ENCODE results near the gene PRPF8. TPM values are rescaled to one million over a fixed set of nuclear protein-coding genes. Genes with fewer than 3 reads are reported as not detected.

Gene PRPF8
- total and polyA plus RNA-seq, 2 of the 13 experiments (the other 11 are each of a cell fraction or from before 2014, with no cell fraction given), result 112 to 179 TPM

DNA sequence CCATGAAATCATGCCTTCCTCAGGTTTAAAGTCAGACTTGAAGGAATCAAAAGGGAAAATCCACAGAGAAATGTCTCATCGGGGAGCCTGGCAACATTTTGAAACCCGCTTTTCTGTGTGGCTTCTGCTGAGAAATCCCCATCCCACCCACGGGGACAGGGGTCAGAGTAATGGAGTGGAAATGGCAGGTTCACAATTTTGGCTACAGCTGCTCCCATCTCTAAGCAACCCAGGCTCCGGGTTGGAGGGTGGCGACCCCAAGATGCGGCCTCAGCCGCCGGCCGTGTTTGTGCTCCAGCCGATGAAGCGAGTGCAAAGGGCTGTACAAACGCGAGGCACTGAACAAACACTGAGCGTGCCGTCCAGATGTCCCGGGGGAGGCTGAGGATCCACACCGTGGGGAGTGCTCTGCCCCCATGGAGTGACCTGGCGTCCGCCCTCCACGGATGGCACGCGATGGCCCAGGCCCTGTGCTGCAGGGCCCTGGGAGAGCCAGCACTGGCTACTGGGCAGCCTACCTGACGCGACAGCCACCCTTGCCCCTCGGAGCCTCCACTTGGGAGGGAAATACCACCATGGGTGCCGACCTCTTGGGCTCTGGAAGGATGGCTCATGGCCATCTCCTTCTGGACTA, 78.2 kb downstream of the PRPF8 start (continued):
- TF ChIP-seq, protein P1, sequence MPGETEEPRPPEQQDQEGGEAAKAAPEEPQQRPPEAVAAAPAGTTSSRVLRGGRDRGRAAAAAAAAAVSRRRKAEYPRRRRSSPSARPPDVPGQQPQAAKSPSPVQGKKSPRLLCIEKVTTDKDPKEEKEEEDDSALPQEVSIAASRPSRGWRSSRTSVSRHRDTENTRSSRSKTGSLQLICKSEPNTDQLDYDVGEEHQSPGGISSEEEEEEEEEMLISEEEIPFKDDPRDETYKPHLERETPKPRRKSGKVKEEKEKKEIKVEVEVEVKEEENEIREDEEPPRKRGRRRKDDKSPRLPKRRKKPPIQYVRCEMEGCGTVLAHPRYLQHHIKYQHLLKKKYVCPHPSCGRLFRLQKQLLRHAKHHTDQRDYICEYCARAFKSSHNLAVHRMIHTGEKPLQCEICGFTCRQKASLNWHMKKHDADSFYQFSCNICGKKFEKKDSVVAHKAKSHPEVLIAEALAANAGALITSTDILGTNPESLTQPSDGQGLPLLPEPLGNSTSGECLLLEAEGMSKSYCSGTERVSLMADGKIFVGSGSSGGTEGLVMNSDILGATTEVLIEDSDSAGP (CRISPR knock-in tag; IDR thresholded peaks at IDR 0.05; ENCODE audit: borderline replicate concordance), result no peak; the same call in 1 of the 2 replicates
- TF ChIP-seq ZNF556 (CRISPR knock-in tag; IDR thresholded peaks at IDR 0.05; ENCODE audit: borderline replicate concordance) (no peak), NR2C2 (CRISPR knock-in tag; IDR thresholded peaks at IDR 0.05; ENCODE audit: borderline replicate concordance) (no peak), HHEX (CRISPR knock-in tag; IDR thresholded peaks at IDR 0.05) (no peak), ZNF337 (CRISPR knock-in tag; IDR thresholded peaks at IDR 0.05; ENCODE audit: borderline replicate concordance, low read depth) (no peak), ATM (IDR thresholded peaks at IDR 0.05; ENCODE audit: borderline replicate concordance) (no peak), SRF (IDR thresholded peaks at IDR 0.05; ENCODE audit: low read depth, low read length) (no peak), YEATS2 (CRISPR knock-in tag; IDR thresholded peaks at IDR 0.05; ENCODE audit: borderline replicate concordance) (no peak), NFRKB (IDR thresholded peaks at IDR 0.05) (no peak), XRCC5 (optimal IDR thresholded peaks at IDR 0.05; ENCODE audit: low read length) (no peak), NCOR1 (IDR thresholded peaks at IDR 0.05; ENCODE audit: borderline replicate concordance, low read length) (no peak), POLR2G (IDR thresholded peaks at IDR 0.05; ENCODE audit: low read depth, low read length) (no peak), ZNF878 (CRISPR knock-in tag; IDR thresholded peaks at IDR 0.05) (no peak)
- TF ChIP-seq, protein P2, sequence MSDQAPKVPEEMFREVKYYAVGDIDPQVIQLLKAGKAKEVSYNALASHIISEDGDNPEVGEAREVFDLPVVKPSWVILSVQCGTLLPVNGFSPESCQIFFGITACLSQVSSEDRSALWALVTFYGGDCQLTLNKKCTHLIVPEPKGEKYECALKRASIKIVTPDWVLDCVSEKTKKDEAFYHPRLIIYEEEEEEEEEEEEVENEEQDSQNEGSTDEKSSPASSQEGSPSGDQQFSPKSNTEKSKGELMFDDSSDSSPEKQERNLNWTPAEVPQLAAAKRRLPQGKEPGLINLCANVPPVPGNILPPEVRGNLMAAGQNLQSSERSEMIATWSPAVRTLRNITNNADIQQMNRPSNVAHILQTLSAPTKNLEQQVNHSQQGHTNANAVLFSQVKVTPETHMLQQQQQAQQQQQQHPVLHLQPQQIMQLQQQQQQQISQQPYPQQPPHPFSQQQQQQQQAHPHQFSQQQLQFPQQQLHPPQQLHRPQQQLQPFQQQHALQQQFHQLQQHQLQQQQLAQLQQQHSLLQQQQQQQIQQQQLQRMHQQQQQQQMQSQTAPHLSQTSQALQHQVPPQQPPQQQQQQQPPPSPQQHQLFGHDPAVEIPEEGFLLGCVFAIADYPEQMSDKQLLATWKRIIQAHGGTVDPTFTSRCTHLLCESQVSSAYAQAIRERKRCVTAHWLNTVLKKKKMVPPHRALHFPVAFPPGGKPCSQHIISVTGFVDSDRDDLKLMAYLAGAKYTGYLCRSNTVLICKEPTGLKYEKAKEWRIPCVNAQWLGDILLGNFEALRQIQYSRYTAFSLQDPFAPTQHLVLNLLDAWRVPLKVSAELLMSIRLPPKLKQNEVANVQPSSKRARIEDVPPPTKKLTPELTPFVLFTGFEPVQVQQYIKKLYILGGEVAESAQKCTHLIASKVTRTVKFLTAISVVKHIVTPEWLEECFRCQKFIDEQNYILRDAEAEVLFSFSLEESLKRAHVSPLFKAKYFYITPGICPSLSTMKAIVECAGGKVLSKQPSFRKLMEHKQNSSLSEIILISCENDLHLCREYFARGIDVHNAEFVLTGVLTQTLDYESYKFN (CRISPR knock-in tag; conservative IDR thresholded peaks at IDR 0.05), result peak; percentile 72
- TF ChIP-seq, protein P3, sequence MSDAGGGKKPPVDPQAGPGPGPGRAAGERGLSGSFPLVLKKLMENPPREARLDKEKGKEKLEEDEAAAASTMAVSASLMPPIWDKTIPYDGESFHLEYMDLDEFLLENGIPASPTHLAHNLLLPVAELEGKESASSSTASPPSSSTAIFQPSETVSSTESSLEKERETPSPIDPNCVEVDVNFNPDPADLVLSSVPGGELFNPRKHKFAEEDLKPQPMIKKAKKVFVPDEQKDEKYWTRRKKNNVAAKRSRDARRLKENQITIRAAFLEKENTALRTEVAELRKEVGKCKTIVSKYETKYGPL (CRISPR knock-in tag; IDR thresholded peaks at IDR 0.05), result no peak
- TF ChIP-seq, protein P4, sequence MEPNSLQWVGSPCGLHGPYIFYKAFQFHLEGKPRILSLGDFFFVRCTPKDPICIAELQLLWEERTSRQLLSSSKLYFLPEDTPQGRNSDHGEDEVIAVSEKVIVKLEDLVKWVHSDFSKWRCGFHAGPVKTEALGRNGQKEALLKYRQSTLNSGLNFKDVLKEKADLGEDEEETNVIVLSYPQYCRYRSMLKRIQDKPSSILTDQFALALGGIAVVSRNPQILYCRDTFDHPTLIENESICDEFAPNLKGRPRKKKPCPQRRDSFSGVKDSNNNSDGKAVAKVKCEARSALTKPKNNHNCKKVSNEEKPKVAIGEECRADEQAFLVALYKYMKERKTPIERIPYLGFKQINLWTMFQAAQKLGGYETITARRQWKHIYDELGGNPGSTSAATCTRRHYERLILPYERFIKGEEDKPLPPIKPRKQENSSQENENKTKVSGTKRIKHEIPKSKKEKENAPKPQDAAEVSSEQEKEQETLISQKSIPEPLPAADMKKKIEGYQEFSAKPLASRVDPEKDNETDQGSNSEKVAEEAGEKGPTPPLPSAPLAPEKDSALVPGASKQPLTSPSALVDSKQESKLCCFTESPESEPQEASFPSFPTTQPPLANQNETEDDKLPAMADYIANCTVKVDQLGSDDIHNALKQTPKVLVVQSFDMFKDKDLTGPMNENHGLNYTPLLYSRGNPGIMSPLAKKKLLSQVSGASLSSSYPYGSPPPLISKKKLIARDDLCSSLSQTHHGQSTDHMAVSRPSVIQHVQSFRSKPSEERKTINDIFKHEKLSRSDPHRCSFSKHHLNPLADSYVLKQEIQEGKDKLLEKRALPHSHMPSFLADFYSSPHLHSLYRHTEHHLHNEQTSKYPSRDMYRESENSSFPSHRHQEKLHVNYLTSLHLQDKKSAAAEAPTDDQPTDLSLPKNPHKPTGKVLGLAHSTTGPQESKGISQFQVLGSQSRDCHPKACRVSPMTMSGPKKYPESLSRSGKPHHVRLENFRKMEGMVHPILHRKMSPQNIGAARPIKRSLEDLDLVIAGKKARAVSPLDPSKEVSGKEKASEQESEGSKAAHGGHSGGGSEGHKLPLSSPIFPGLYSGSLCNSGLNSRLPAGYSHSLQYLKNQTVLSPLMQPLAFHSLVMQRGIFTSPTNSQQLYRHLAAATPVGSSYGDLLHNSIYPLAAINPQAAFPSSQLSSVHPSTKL (CRISPR knock-in tag; IDR thresholded peaks at IDR 0.05), result peak; percentile 59
- TF ChIP-seq, protein P5, sequence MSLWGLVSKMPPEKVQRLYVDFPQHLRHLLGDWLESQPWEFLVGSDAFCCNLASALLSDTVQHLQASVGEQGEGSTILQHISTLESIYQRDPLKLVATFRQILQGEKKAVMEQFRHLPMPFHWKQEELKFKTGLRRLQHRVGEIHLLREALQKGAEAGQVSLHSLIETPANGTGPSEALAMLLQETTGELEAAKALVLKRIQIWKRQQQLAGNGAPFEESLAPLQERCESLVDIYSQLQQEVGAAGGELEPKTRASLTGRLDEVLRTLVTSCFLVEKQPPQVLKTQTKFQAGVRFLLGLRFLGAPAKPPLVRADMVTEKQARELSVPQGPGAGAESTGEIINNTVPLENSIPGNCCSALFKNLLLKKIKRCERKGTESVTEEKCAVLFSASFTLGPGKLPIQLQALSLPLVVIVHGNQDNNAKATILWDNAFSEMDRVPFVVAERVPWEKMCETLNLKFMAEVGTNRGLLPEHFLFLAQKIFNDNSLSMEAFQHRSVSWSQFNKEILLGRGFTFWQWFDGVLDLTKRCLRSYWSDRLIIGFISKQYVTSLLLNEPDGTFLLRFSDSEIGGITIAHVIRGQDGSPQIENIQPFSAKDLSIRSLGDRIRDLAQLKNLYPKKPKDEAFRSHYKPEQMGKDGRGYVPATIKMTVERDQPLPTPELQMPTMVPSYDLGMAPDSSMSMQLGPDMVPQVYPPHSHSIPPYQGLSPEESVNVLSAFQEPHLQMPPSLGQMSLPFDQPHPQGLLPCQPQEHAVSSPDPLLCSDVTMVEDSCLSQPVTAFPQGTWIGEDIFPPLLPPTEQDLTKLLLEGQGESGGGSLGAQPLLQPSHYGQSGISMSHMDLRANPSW (CRISPR knock-in tag; IDR thresholded peaks at IDR 0.05; ENCODE audit: borderline replicate concordance), result no peak
